SK-MEL-5 (cell line): ENCODE measurements around the gene RNF222. TPM values are rescaled to one million over a fixed set of nuclear protein-coding genes. Genes with fewer than 3 reads are reported as not detected.
A peak's percentile ranks its signal among the peaks of the same experiment; 100 is the strongest.

Experiments used
- DNase-seq: peaks from one replicate; pipeline ENCODE4 v3.0.0-alpha.2; 2016; ENCODE audit warnings: low read depth, low spot score
- in situ Hi-C: cut with HindIII; loops from 2 replicates; pipeline ENCODE4 v1.10.0; 2016; ENCODE audit warnings: low sequenced_read_pairs, high pct_unique_total_duplicates, low pct_unique_long_range_greater_than_20kb
- polyA plus RNA-seq, 2 experiments: library from polyadenylated mRNA; depleted of rRNA; stranded (reverse); fragments of >200 nt; gene quantifications; 2 replicates each; pipeline ENCODE4 v1.2.3, GENCODE V29; 2015
- total RNA-seq: library from RNA; depleted of rRNA; stranded (reverse); fragments of >200 nt; shearing (Covaris generic); gene quantifications from 2 replicates; pipeline ENCODE4 v1.2.3, GENCODE V29; 2014; rRNA removed

The RNF222 gene
- not detected in 2 replicates for total RNA-seq
- polyA plus RNA-seq (2015; cell fraction: cytosol; rRNA removed) = not detected in 2 replicates
- polyA plus RNA-seq (2015; cell fraction: nucleus; rRNA removed) = not detected in 2 replicates

DNA sequence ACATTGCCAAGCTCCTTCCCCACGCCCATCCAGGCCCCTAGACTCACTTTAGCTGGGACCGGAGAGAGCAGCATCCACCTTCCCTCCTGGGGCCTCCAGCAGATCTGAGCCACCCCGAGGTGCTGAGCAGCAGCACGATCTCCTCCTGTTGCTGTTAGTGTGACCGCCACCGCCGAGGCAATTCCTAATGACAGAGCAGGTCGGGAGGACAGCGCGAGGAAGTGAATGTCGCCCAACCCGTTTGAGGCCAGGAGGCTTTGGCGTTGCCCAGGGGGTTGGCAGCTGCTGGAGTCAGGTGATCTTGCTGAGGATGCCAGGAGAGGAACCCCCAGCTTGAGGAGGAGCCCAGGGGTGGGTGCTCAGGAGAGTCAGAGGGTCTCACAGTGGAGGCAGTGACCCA is at the start of gene RNF222:
Gene RNF222, minus strand, starts transcription at position 192 of the 400 bp plus-strand sequence. CDS start 4,366 bp downstream, outside the sequence.
- DNase-seq = no peak
- in situ Hi-C loops = no loop called here

GRCh38 chr17:8445536-8445935 is 47.9 kb upstream of the RNF222 start:
- DNase-seq = no peak
- in situ Hi-C loops = no loop called here

GRCh38 chr17:8444494-8444893 is 46.9 kb upstream of the RNF222 start:
- in situ Hi-C loops = no loop called here
- DNase-seq = no peak

DNA sequence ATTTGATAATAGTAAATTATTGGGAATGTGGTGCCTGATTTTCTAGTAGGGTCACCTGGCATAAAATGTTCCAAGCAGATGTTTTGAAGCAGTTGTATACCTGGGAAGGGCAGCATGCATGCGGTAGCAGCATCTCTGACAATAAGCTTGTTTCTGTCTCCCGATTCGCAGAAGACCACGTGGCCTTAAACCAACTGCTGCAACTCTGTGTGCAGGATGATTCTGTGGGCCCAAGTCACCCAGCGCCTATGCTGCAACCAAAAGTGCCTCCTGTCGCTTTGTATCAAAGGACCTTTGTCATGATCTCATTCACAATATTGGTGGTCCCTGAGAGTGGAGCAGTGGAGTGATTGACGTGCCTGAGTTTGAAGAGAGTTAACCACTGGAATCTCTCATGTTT is 46.1 kb upstream of the RNF222 start:
- DNase-seq = peak; percentile 22
- in situ Hi-C loops = no loop called here

DNA sequence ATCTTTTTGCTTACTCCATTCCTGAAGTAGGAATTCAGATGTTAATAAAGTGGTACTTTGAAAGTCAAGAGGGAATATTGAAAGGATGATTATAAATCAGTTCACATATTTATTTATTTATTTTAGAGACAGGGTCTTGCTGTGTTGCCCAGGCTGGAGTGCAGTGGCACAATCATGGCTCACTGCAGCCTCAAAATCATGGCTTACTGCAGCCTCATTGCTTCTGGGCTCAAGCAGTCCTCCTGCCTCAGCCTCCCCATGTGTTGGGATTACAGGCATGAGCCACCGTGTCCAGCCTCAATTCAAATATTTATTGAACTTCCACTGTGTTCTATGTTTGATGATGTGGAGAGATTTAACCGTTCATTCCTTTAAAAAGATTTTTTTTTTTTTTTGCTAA is 44.7 kb upstream of the RNF222 start:
- in situ Hi-C loops = no loop called here

DNA sequence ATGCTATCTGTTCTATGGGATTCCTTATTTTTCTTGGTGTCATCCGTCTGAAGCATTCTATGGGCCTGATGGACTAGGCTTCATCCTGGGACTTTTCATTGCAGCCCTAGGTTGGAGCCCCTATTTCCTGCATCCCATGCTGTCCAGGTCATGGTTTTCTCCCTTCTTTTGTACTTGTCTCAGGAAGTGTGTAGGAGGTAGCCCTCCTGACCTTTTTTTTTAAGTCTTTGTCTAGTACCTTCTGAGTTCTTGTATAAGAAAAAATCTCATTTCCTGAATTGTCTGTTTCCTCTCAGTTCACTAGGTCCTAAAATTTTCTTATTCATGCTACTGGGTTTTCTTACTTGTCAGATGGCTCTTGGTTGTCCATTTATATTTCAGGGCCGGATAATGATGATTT is 44.1 kb upstream of the RNF222 start:
- no peak for DNase-seq
- in situ Hi-C loops = no loop called here

More for the DNA sequence above, 44.7 kb upstream of the RNF222 start:
- DNase-seq = no peak

DNA sequence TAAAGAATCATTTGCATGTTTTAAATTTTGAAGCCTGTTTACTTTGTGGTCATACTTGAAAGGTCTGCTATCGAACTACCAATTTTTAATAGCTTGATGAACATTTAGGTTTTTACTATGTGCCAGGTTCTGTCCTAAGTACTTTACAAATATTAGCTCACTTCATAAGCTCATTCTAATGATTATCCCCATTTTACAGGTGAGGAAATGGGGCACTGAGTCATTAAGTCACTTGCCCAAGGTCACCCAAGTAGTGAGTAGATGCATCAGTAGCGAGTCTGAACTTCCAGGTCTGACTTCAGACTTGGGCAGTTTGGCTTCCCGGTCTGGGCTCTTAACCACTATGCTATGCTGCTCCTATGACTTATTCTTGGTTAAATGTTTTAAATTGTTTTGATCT is 42.1 kb upstream of the RNF222 start:
- no peak for DNase-seq
- in situ Hi-C loops = no loop called here

DNA sequence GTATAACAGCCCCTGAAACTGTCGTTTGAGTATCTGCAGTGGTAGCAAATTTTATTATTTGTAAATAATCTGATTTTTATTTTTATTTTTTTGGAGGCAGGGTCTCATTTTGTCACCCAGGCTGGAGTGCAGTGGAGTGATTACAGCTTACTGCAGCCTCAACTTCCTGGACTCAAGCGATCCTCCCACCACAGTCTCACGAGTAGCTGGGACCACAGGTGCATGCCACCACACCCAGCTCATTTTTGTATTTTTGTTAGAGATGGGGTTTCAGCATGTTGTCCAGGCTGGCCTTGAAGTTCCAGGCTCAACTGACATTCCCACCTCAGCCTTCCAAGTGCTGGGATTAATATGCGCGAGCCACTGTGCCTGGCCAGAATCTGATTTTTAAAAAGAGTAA is 40.8 kb upstream of the RNF222 start:
- no peak for DNase-seq
- in situ Hi-C loops = no loop called here

DNA sequence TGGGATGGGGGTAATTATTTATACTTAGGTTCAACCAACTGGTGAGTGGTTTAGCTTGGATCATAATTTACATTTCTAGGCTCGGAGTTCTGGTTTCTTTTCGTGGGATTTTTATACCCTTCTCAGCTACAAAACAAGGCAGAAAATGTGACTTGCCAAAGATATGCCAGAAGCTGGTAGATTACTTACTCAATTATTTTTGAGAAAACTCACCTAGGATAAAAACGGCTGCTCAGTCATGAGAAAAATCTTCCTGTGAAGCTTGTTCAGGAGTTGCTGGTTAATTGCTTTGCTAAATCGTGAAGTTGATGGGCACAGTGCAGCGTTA is 39.2 kb upstream of the RNF222 start:
- in situ Hi-C loops = no loop called here
- DNase-seq = no peak

DNA sequence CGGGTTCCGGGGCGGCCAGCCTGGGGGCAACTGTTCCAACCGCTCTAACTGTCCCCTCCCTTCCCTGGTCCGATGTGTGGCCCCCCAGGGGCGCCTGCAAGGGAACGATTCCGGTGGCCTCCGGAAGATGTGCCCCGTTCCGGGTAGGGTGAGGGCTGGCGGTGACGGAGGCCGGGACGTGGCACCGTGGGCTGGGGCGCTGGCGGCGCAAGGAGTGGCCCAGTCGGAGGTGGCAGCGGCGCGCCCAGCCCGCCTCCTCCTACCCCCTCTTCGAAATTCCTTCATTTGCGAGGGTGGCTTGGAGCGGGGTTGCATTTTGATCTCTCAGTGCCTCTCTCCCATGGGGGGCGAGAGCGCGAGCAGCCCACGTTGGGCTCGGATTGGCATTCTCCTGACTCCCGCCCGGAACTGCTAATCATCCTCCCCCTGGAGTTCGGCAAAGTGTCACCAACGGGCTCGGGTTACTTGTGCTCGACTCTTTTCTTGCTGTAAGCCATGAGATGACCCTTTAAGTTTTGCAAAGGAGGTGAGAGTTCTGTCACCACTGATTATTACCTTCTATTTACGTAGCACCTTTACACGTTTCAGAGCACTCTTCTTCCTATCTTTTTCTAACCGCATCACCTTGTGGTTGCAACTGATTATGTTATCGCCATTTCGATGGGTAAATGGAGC is 38.7 kb upstream of the RNF222 start:
- peak; percentile 42 for DNase-seq
- in situ Hi-C loops = no loop called here

GRCh38 chr17:8435245-8436168 is 37.9 kb upstream of the RNF222 start, which contains the start of gene NDEL1:
Gene NDEL1, plus strand, starts transcription at chr17:8435884. Its CDS starts 8,388 bp downstream, at chr17:8444272.
- in situ Hi-C loops = no loop called here
- DNase-seq = peak; percentile 98

GRCh38 chr17:8430966-8431365 is 33.3 kb upstream of the RNF222 start:
- DNase-seq = no peak
- in situ Hi-C loops = no loop called here

- in situ Hi-C loops = no loop called here
- DNase-seq = no peak
Measured at GRCh38 chr17:8426802-8427201, 29.2 kb upstream of the RNF222 start.

DNA sequence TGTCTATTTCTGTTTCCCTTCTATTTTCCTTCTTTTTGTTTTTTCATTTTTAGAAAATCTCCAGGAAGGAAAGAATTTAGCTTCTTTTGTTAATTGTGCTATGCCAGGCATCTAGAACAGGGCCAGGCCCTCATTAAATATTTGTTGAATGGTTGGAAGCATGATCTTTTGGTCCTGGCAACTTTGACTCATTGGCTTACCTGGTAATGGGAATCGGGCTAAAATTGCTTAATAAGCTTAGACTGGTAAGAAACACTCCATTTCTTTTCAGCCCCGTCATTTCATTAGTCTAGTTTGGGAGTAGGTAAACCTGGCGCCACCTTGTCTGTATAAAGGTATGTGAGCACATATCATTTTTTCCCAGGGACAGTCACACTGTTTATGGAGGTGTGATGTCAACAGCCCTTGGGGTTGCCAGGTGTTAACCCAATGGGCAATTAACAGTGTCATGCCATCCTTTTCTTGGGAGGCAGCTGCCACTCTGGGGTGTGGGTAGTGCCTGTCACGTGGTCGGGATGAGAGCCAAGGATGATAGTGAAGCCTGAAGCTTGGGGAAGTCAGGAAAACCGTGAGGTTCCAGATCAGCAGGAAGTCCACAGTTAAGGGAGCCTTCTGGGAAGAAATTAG is 28.6 kb upstream of the RNF222 start:
- in situ Hi-C loops = no loop called here
- no peak for DNase-seq

GRCh38 chr17:8421571-8421970 is 23.9 kb upstream of the RNF222 start:
- no peak for DNase-seq
- in situ Hi-C loops = no loop called here

DNA sequence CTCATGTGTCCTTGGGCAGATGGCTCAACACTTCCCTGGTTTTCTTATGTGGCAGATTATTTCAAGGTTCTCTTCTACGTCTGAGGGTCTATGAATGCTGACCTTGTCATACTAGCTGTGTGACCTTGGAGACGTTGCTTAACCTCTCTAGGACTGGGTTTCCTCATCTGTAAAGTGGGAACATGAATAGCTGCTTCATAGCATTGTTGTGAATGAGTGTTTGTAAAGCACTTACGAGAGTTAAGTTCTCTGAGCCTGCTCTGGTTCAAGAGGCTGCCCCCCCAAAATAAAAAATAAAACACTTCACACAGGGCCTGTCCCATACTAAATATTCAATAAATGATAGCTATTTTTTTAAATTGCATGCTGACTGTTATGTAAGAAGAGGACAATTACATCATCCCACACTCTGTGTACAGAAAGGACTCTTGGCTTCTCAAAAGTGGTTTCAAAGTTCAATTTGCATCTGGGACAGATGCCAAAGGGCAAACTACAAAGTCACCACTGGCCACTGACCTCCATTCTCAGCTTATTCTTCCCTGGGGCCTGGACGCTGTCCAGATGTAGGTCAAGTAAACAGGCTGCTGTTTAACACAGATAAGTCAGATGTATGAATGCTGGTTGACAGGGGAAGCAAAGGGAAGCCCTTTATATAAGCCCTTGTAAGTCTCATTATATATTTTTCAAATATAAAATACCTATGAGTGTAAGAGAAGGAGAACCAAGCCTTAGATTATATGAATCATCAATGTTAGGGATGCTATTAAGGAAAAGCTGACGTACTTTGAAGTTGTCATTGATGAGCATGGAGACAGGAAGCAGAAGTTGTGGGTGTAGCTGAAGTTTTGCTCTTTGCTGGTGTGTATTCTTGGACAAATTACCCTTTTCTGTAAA is 22.7 kb upstream of the RNF222 start:
- in situ Hi-C loops = no loop called here
- no peak for DNase-seq

GRCh38 chr17:8419305-8419704 is 21.7 kb upstream of the RNF222 start:
- in situ Hi-C loops = no loop called here

More at GRCh38 chr17:8419305-8419704, 21.7 kb upstream of the RNF222 start:
- DNase-seq = no peak
